Measurements from ENCODE around the gene MAN2A1.

- no peak for TF ChIP-seq EZH2 (IDR thresholded peaks at IDR 0.05; ENCODE audit: borderline replicate concordance, low read length)
- TF ChIP-seq, protein P1, sequence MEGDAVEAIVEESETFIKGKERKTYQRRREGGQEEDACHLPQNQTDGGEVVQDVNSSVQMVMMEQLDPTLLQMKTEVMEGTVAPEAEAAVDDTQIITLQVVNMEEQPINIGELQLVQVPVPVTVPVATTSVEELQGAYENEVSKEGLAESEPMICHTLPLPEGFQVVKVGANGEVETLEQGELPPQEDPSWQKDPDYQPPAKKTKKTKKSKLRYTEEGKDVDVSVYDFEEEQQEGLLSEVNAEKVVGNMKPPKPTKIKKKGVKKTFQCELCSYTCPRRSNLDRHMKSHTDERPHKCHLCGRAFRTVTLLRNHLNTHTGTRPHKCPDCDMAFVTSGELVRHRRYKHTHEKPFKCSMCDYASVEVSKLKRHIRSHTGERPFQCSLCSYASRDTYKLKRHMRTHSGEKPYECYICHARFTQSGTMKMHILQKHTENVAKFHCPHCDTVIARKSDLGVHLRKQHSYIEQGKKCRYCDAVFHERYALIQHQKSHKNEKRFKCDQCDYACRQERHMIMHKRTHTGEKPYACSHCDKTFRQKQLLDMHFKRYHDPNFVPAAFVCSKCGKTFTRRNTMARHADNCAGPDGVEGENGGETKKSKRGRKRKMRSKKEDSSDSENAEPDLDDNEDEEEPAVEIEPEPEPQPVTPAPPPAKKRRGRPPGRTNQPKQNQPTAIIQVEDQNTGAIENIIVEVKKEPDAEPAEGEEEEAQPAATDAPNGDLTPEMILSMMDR (IDR thresholded peaks at IDR 0.05; ENCODE audit: low read length) = no peak
Observed at GRCh38 chr5:109757490-109757889, 67.8 kb downstream of the MAN2A1 start.
